Keratinocyte (primary cell): ENCODE results near the gene NAV3. TPM values are rescaled to one million over a fixed set of nuclear protein-coding genes. Genes with fewer than 3 reads are reported as not detected.

Experiments
- DNase-seq: peaks from one replicate; pipeline ENCODE4 v3.0.0-alpha.2; 2011; ENCODE audit warnings: low read depth, missing footprints, low spot score
- FAIRE-seq: peaks from 2 replicates; lab custom pipeline; 2011; peaks lifted over from hg19 to GRCh38; lab: Jason Lieb, UNC
- H2AFZ ChIP-seq: 2 replicates; pipeline ENCODE4 v1.6.0; 2012; ENCODE audit warnings: low read length, control low read depth, inconsistent platforms; ENCODE audit not compliant: control insufficient read depth
- H3K27ac ChIP-seq: 2 replicates; pipeline ENCODE4 v1.5.1; 2011; ENCODE audit warnings: low read length; ENCODE audit not compliant: control insufficient read depth, insufficient read depth
- H3K27me3 ChIP-seq: 3 replicates; pipeline ENCODE4 v1.6.0; 2011; ENCODE audit warnings: low read length; ENCODE audit not compliant: control insufficient read depth, insufficient read depth; ENCODE audit errors: extremely low read depth
- H3K36me3 ChIP-seq, 2 experiments: 2 replicates in 1 of 2; 3 replicates in 1 of 2; pipeline ENCODE4 v1.5.1; 2011; ENCODE audit warnings: low read length in 2 of 2, mild to moderate bottlenecking in 1 of 2; ENCODE audit not compliant: control insufficient read depth in 2 of 2, insufficient read depth in 2 of 2; ENCODE audit errors: extremely low read depth in 1 of 2
- H3K4me1 ChIP-seq: 3 replicates; pipeline ENCODE4 v1.5.1; 2011; ENCODE audit warnings: low read length; ENCODE audit not compliant: control insufficient read depth, insufficient read depth; ENCODE audit errors: extremely low read depth
- H3K4me2 ChIP-seq: 3 replicates; pipeline ENCODE4 v1.6.0; 2011; ENCODE audit warnings: low read depth, low read length; ENCODE audit not compliant: control insufficient read depth, insufficient read depth; ENCODE audit errors: extremely low read depth
- H3K4me3 ChIP-seq, 3 experiments: fragments of 200-600 bp in 1 of 3; sonication (generic) in 1 of 3; 2 replicates in 2 of 3; 3 replicates in 1 of 3; pipeline ENCODE4 v1.5.1; 2011 to 2016; ENCODE audit warnings: low read length in 3 of 3, mild to moderate bottlenecking in 3 of 3, control low read depth in 2 of 3, inconsistent platforms in 1 of 3, low read depth in 1 of 3, mixed read lengths in 1 of 3, mixed run types in 1 of 3, moderate library complexity in 1 of 3; ENCODE audit not compliant: control insufficient read depth in 2 of 3, insufficient read depth in 2 of 3; ENCODE audit errors: extremely low read depth in 1 of 3
- H3K79me2 ChIP-seq: 2 replicates; pipeline ENCODE4 v1.6.0; 2012; ENCODE audit warnings: low read length; ENCODE audit not compliant: control insufficient read depth, insufficient read depth
- H3K9ac ChIP-seq: 3 replicates; pipeline ENCODE4 v1.6.0; 2011; ENCODE audit warnings: low read length; ENCODE audit not compliant: control insufficient read depth, insufficient read depth; ENCODE audit errors: extremely low read depth
- H3K9me1 ChIP-seq: 3 replicates; pipeline ENCODE4 v1.6.0; 2011; ENCODE audit warnings: low read length; ENCODE audit not compliant: control insufficient read depth, insufficient read depth; ENCODE audit errors: extremely low read depth
- H3K9me3 ChIP-seq: 2 replicates; pipeline ENCODE4 v1.5.1; 2012; ENCODE audit warnings: low read depth, low read length; ENCODE audit not compliant: control insufficient read depth
- H4K20me1 ChIP-seq: 3 replicates; pipeline ENCODE4 v1.6.0; 2011; ENCODE audit warnings: low read length; ENCODE audit not compliant: control insufficient read depth, insufficient read depth; ENCODE audit errors: extremely low read depth
- EZH2 ChIP-seq: IDR thresholded peaks from one replicate; pipeline ENCODE4 v1.6.1; 2012; ENCODE audit warnings: inconsistent platforms, mild to moderate bottlenecking, low read length, moderate library complexity
- dilution Hi-C: fragments of 300-500 bp; cut with MboI; formaldehyde crosslinking; loops from one replicate; pipeline ENCODE4 v1.7.0; 2020; ENCODE audit warnings: low sequenced_read_pairs; ENCODE audit not compliant: extremely low pct_ligation_motif_present
- polyA plus RNA-seq, 5 experiments: library from polyadenylated mRNA; depleted of rRNA in 3 of 5; stranded (reverse) in 3 of 5; stranded (forward) in 1 of 5; unstranded in 1 of 5; fragments of >200 nt; gene quantifications; 1 replicate in 1 of 5; 2 replicates in 3 of 5; 3 replicates in 1 of 5; pipeline versions ENCODE4 v1.2.1 to v1.2.3, GENCODE V29; 2011 to 2012; ENCODE audit warnings: missing spikeins in 2 of 5, low read depth in 1 of 5, low replicate concordance in 1 of 5
- TF ChIP-seq, protein P1 (sequence below), 3 experiments: IDR thresholded peaks in 1 of 3; conservative IDR thresholded peaks in 1 of 3; optimal IDR thresholded peaks in 1 of 3; 2 replicates in 2 of 3; 3 replicates in 1 of 3; pipeline versions ENCODE3 to v1.5.1; 2011; ENCODE audit warnings: low read length in 3 of 3, mild to moderate bottlenecking in 3 of 3, moderate library complexity in 2 of 3, control low read depth in 1 of 3, inconsistent platforms in 1 of 3; ENCODE audit not compliant: insufficient read depth in 2 of 3; ENCODE audit errors: extremely low read depth in 1 of 3

Gene NAV3
- polyA plus RNA-seq, 1 donor (not counting 4 experiments of a cell fraction or from before 2014, with no cell fraction given) = 22.6 TPM

DNA sequence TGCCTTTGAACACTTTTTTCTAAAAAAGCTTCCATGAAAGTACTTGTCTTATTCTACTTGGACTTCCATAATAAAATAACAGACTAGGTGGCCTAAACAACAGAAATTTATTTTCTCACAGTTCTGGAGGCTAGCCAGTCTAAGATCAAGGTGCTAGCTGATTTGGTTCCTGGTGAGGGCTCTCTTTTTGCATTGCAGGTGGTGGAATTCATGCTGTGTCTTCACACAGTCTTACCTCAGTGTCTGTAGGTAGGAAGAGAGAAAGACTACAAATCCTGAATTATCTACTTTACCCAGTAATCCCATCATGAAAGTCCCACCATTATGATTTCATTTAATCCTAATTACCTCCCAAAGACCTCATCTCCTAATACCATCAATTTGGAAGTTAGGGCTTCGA lies 356.0 kb downstream of the NAV3 start:
- Histone ChIP-seq H3K27me3 (no peaks in the 10 kb centered on the region), H4K20me1 (no peaks in the 10 kb centered on the region), H2AFZ (no peak overlapping the region), H3K9me3 (no peaks in the 10 kb centered on the region), H3K4me1 (peaks cover 4% of the 10 kb centered on the region), H3K4me2 (no peak overlapping the region), H3K9me1 (no peaks in the 10 kb centered on the region), H3K9ac (no peak overlapping the region), H3K36me3 (peaks cover 0 to 11% of the 10 kb centered on the region in 2 experiments), H3K79me2 (no peaks in the 10 kb centered on the region), H3K4me3 (no peak overlapping the region), H3K27ac (no peak overlapping the region)
- TF ChIP-seq, protein P1, sequence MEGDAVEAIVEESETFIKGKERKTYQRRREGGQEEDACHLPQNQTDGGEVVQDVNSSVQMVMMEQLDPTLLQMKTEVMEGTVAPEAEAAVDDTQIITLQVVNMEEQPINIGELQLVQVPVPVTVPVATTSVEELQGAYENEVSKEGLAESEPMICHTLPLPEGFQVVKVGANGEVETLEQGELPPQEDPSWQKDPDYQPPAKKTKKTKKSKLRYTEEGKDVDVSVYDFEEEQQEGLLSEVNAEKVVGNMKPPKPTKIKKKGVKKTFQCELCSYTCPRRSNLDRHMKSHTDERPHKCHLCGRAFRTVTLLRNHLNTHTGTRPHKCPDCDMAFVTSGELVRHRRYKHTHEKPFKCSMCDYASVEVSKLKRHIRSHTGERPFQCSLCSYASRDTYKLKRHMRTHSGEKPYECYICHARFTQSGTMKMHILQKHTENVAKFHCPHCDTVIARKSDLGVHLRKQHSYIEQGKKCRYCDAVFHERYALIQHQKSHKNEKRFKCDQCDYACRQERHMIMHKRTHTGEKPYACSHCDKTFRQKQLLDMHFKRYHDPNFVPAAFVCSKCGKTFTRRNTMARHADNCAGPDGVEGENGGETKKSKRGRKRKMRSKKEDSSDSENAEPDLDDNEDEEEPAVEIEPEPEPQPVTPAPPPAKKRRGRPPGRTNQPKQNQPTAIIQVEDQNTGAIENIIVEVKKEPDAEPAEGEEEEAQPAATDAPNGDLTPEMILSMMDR (optimal IDR thresholded peaks at IDR 0.05 in 1 of 3, IDR thresholded peaks at IDR 0.05 in 1 of 3, conservative IDR thresholded peaks at IDR 0.05 in 1 of 3; ENCODE audit: extremely low read depth in 1 of 3, insufficient read depth in 2 of 3, low read length in 3 of 3) = no peak
- TF ChIP-seq EZH2 = no peak
- dilution Hi-C loops = no loop called here
- FAIRE-seq (no peak), DNase-seq (no peak)

DNA sequence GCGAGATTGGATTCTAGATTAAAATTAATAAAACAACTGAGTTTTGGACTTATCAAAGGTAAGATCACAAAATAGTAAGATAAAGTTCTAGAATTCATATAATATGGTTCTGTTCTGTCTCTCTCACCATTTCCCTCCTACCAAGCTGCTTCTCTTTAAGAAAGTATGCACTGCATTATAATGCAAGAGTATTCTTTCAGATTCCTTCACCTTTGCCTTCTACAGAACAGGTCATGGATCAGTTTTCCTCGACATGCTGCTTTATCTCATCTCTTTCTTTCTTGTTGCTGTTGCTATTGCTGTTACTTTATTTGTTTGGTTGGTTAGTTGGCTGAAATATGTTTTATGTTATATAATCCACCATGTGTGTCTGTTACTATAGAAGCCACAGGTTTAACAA lies 357.0 kb downstream of the NAV3 start:
- Histone ChIP-seq H3K36me3 (peaks cover 0 to 11% of the 10 kb centered on the region in 2 experiments), H3K4me3 (no peak overlapping the region), H3K9me1 (no peaks in the 10 kb centered on the region), H3K4me2 (no peak overlapping the region), H3K9me3 (no peaks in the 10 kb centered on the region), H3K27ac (no peak overlapping the region), H3K4me1 (peaks cover 4% of the 10 kb centered on the region), H4K20me1 (no peaks in the 10 kb centered on the region), H3K27me3 (no peaks in the 10 kb centered on the region), H3K9ac (no peak overlapping the region), H2AFZ (no peak overlapping the region), H3K79me2 (no peaks in the 10 kb centered on the region)
- no peak for TF ChIP-seq EZH2
- FAIRE-seq (no peak), DNase-seq (no peak)
- dilution Hi-C loops = no loop called here

DNA sequence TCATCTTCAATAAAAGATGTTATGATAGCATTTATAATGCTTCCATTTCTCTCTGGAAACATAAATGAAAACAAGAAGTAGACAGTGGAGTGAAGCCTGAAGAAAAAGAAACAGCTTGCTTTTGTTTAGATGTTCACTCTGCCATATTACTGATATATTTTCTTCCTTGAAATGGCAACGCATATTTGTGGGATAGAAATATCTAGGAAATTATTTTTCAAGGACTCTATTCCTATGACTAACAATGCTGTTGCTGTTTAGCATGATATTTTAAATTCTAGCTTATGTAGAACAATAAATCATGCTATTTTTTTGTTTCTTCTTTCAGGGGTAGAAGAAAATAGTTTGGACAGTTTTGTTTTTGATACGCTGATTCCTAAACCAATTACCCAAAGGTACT lies 359.0 kb downstream of the NAV3 start:
- FAIRE-seq = no peak
- H3K4me2 ChIP-seq = no peak overlapping the region
- no peak overlapping the region for H3K4me3 ChIP-seq
- H3K27ac ChIP-seq = no peak overlapping the region
- H3K79me2 ChIP-seq = no peaks in the 10 kb centered on the region
- no peaks in the 10 kb centered on the region for H3K27me3 ChIP-seq
- H3K36me3 ChIP-seq = peaks cover 0 to 16% of the 10 kb centered on the region in 2 experiments
- peaks cover 4% of the 10 kb centered on the region for H3K4me1 ChIP-seq
- H3K9ac ChIP-seq = no peak overlapping the region
- TF ChIP-seq, protein P1 (optimal IDR thresholded peaks at IDR 0.05 in 1 of 3, IDR thresholded peaks at IDR 0.05 in 1 of 3, conservative IDR thresholded peaks at IDR 0.05 in 1 of 3; ENCODE audit: extremely low read depth in 1 of 3, insufficient read depth in 2 of 3, low read length in 3 of 3) = no peak
- TF ChIP-seq EZH2 = no peak
- no peaks in the 10 kb centered on the region for H3K9me1 ChIP-seq
- no peak overlapping the region for H2AFZ ChIP-seq
- no peak for DNase-seq
- dilution Hi-C loops = no loop called here
- H3K9me3 ChIP-seq = no peaks in the 10 kb centered on the region
- no peaks in the 10 kb centered on the region for H4K20me1 ChIP-seq
